Neural progenitor cell (in vitro differentiated cells): ENCODE measurements around the gene HOXD13.

Experiments used
- CTCF ChIP-seq: fragments of 200-600 bp; sonication (generic); IDR thresholded peaks from 2 replicates; pipeline ENCODE4 v1.5.1; 2017; ENCODE audit warnings: antibody characterized with exemption, mild to moderate bottlenecking
- EZH2phosphoT487 ChIP-seq: fragments of 200-600 bp; sonication (generic); IDR thresholded peaks from 2 replicates; pipeline ENCODE4 v1.6.1; 2017; ENCODE audit warnings: antibody characterized with exemption

DNA sequence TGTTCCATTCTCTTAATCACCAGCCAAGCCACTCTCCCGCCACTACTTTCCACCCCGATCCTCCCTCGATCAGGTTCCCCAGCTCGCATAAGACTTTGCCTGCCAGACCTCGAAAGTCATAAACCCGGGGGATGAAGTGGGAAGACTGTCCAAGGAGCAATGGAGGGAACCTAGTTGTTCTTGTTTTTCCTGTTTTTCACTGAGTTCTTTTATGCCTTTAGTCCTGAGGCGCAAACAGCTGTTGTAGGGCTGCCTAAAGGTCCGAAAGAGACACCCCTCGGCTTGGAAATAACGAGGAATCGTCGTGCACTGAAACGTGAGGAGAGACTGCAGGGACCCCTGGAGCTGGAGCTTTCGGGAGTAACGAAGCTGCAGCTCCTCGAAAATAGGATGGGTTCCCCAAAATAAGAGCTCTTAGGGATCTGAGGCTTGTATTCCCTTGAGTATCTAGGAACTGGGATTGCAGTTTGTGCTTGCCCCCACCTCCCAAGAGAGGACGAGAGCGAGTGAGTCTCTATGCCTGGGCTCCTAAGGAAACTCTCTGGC is 5.4 kb downstream of the HOXD13 start:
- TF ChIP-seq CTCF = no peak
- no peak for TF ChIP-seq EZH2phosphoT487
